SK-N-SH treated with all-trans-retinoic acid at 6 μM for 48 hours (cell line): Measurements from ENCODE around the gene HMGA1.

Source experiments
- ATAC-seq: fragments of 200-7000 bp; cut with Tn5 transposase; 3 replicates; pipeline ENCODE4 v1.9.1; 2020; ENCODE audit warnings: mild to moderate bottlenecking, moderate library complexity
- ARNTL ChIP-seq: fragments of 450-650 bp; formaldehyde crosslinking; IDR thresholded peaks from 2 replicates; pipeline ENCODE4 v1.5.0; 2020; ENCODE audit warnings: low read depth, mild to moderate bottlenecking, moderate library complexity, borderline replicate concordance
- BACH2 ChIP-seq: fragments of 250-450 bp; sonication (Bioruptor Pico); IDR thresholded peaks from 2 replicates; pipeline ENCODE4 v1.9.0; 2021; ENCODE audit warnings: mild to moderate bottlenecking, borderline replicate concordance
- CREB5 ChIP-seq: fragments of 250-450 bp; sonication (Bioruptor Pico); IDR thresholded peaks from 2 replicates; pipeline ENCODE4 v1.5.1; 2020; ENCODE audit warnings: low read depth, mild to moderate bottlenecking, moderate library complexity
- CSDC2 ChIP-seq: fragments of 250-450 bp; sonication (Bioruptor Pico); IDR thresholded peaks from 2 replicates; pipeline ENCODE4 v1.5.0; 2020; ENCODE audit warnings: mild to moderate bottlenecking, moderate library complexity
- CSRNP3 ChIP-seq: fragments of 250-450 bp; sonication (Bioruptor Pico); IDR thresholded peaks from 2 replicates; pipeline ENCODE4 v1.5.1; 2021; ENCODE audit warnings: mild to moderate bottlenecking, moderate library complexity
- ESRRG ChIP-seq: fragments of 250-450 bp; sonication (Bioruptor Pico); IDR thresholded peaks from 2 replicates; pipeline ENCODE4 v1.6.1; 2021; ENCODE audit warnings: mild to moderate bottlenecking
- GLIS3 ChIP-seq: fragments of 250-450 bp; sonication (Bioruptor Pico); IDR thresholded peaks from 2 replicates; pipeline ENCODE4 v1.5.0; 2020; ENCODE audit warnings: mild to moderate bottlenecking, moderate library complexity
- ISL1 ChIP-seq: fragments of 250-450 bp; sonication (Bioruptor Pico); IDR thresholded peaks from 2 replicates; pipeline ENCODE4 v2.1.2; 2022; ENCODE audit warnings: mild to moderate bottlenecking, moderate library complexity
- OSR1 ChIP-seq: fragments of 250-450 bp; sonication (Bioruptor Pico); IDR thresholded peaks from 2 replicates; pipeline ENCODE4 v1.8.0; 2022; ENCODE audit warnings: moderate library complexity, mild to moderate bottlenecking, inconsistent platforms
- PATZ1 ChIP-seq: fragments of 250-450 bp; sonication (Bioruptor Pico); IDR thresholded peaks from 2 replicates; pipeline ENCODE4 v1.8.0; 2020; ENCODE audit warnings: mild to moderate bottlenecking, moderate library complexity, borderline replicate concordance
- POU6F1 ChIP-seq: fragments of 250-450 bp; sonication (Bioruptor Pico); IDR thresholded peaks from 2 replicates; pipeline ENCODE4 v1.8.0; 2021; ENCODE audit warnings: low read depth, mild to moderate bottlenecking, moderate library complexity, borderline replicate concordance
- SNAI2 ChIP-seq: fragments of 250-450 bp; sonication (Bioruptor Pico); IDR thresholded peaks from 2 replicates; pipeline ENCODE4 v1.5.0; 2020; ENCODE audit warnings: mild to moderate bottlenecking, moderate library complexity
- TOX ChIP-seq: fragments of 250-450 bp; sonication (Bioruptor Pico); IDR thresholded peaks from 2 replicates; pipeline ENCODE4 v1.8.0; 2021; ENCODE audit warnings: mild to moderate bottlenecking, moderate library complexity, borderline replicate concordance
- TSHZ2 ChIP-seq: fragments of 250-450 bp; sonication (Bioruptor Pico); IDR thresholded peaks from 2 replicates; pipeline ENCODE4 v1.5.0; 2020; ENCODE audit warnings: mild to moderate bottlenecking, moderate library complexity
- ZC3H10 ChIP-seq: fragments of 250-450 bp; sonication (Bioruptor Pico); IDR thresholded peaks from 2 replicates; pipeline ENCODE4 v1.5.1; 2021; ENCODE audit warnings: mild to moderate bottlenecking, moderate library complexity
- ZFP3 ChIP-seq: fragments of 250-450 bp; sonication (Bioruptor Pico); IDR thresholded peaks from 2 replicates; pipeline ENCODE4 v1.5.0; 2020; ENCODE audit warnings: mild to moderate bottlenecking, moderate library complexity
- ZFP30 ChIP-seq: fragments of 450-650 bp; formaldehyde crosslinking; IDR thresholded peaks from 2 replicates; pipeline ENCODE4 v1.5.0; 2022; ENCODE audit warnings: mild to moderate bottlenecking, moderate library complexity
- ZNF565 ChIP-seq: fragments of 450-650 bp; formaldehyde crosslinking; conservative IDR thresholded peaks from 2 replicates; pipeline ENCODE4 v1.5.0; 2020; ENCODE audit warnings: low read depth, mild to moderate bottlenecking, moderate library complexity
- ZNF70 ChIP-seq: fragments of 450-650 bp; formaldehyde crosslinking; IDR thresholded peaks from 2 replicates; pipeline ENCODE4 v1.5.0; 2020; ENCODE audit warnings: mild to moderate bottlenecking, moderate library complexity
- ZNF8 ChIP-seq: fragments of 450-650 bp; formaldehyde crosslinking; IDR thresholded peaks from 2 replicates; pipeline ENCODE4 v1.5.0; 2020; ENCODE audit warnings: mild to moderate bottlenecking, moderate library complexity

HMGA1 gene

GRCh38 chr6:34234667-34235306 lies 1.9 kb upstream of the HMGA1 start:
- no peak for ATAC-seq

GRCh38 chr6:34235307-34236130 lies 1.2 kb upstream of the HMGA1 start:
- no peak for TF ChIP-seq POU6F1 (CRISPR knock-in tag)
- no peak for TF ChIP-seq CSDC2
- TF ChIP-seq CSRNP3 = no peak
- TF ChIP-seq ZFP3 (CRISPR knock-in tag) = no peak
- no peak for TF ChIP-seq TOX
- TF ChIP-seq TSHZ2 (CRISPR knock-in tag) = no peak
- TF ChIP-seq ZNF70 (CRISPR knock-in tag) = no peak
- no peak for TF ChIP-seq CREB5 (CRISPR knock-in tag)
- TF ChIP-seq ZC3H10 = no peak
- no peak for TF ChIP-seq PATZ1 (CRISPR knock-in tag)
- TF ChIP-seq ZNF8 (CRISPR knock-in tag) = no peak
- TF ChIP-seq GLIS3 = no peak
- TF ChIP-seq SNAI2 = no peak
- no peak for TF ChIP-seq ESRRG (CRISPR knock-in tag)
- no peak for TF ChIP-seq ZFP30 (CRISPR knock-in tag)
- no peak for TF ChIP-seq ZNF565 (CRISPR knock-in tag)
- no peak for TF ChIP-seq OSR1
- no peak for TF ChIP-seq BACH2 (CRISPR knock-in tag)
- ATAC-seq = no peak

More at GRCh38 chr6:34234667-34235306, 1.9 kb upstream of the HMGA1 start:
- TF ChIP-seq ZC3H10 (no peak), ISL1 (CRISPR knock-in tag) (no peak), ARNTL (CRISPR knock-in tag) (no peak), TOX (no peak), OSR1 (no peak), TSHZ2 (CRISPR knock-in tag) (no peak)
